SK-N-SH (cell line): ENCODE data around the gene PPP1R37. TPM values are rescaled to one million over a fixed set of nuclear protein-coding genes. Genes with fewer than 3 reads are reported as not detected.

ENCODE experiments used
- CTCF ChIA-PET: fragments of 300-600, 350-600 bp; formaldehyde crosslinking; extraction: SDS; loops from one replicate; lab custom pipeline; 2021; lab: Yijun Ruan, JAX
- POLR2A ChIA-PET: fragments of 350-600 bp; sonication (Branson Sonifier 250); formaldehyde crosslinking; extraction: SDS; loops from one replicate; lab custom pipeline; 2020; ENCODE audit warnings: antibody characterized with exemption, inconsistent platforms; lab: Yijun Ruan, JAX
- DNase-seq: peaks from one replicate; pipeline ENCODE4 v3.0.0; 2012
- H2AFZ ChIP-seq: fragments of 200-600 bp; sonication (generic); 2 replicates; pipeline ENCODE4 v1.8.1; 2016; ENCODE audit warnings: antibody characterized with exemption, mild to moderate bottlenecking, low read depth
- H3F3A ChIP-seq: fragments of 200-600 bp; sonication (generic); replicated peaks from 2 replicates; pipeline ENCODE3; 2016; ENCODE audit warnings: antibody characterized with exemption, mild to moderate bottlenecking; ENCODE audit not compliant: insufficient read depth
- H3K27ac ChIP-seq, 2 experiments: fragments of 200-500 bp in 1 of 2; fragments of 200-600 bp in 1 of 2; sonication (Bioruptor generic) in 1 of 2; sonication (generic), shearing (Covaris generic) in 1 of 2; 2 replicates each; pipeline versions ENCODE4 v1.5.1 to v1.6.1; 2014 to 2016; ENCODE audit warnings: low read depth in 2 of 2, inconsistent platforms in 1 of 2, low read length in 1 of 2, mild to moderate bottlenecking in 1 of 2, mixed read lengths in 1 of 2
- H3K27me3 ChIP-seq: fragments of 200-600 bp; sonication (generic), shearing (Covaris generic); 2 replicates; pipeline ENCODE4 v1.6.1; 2016; ENCODE audit warnings: mixed run types; ENCODE audit not compliant: insufficient read depth
- H3K36me3 ChIP-seq, 2 experiments: fragments of 200-500 bp in 1 of 2; fragments of 200-600 bp in 1 of 2; sonication (Bioruptor generic) in 1 of 2; sonication (generic) in 1 of 2; replicated peaks in 1 of 2; 2 replicates each; pipeline versions ENCODE3 to v1.5.1; 2014 to 2016; ENCODE audit warnings: low read length in 1 of 2, mild to moderate bottlenecking in 1 of 2; ENCODE audit not compliant: insufficient read depth in 2 of 2, control insufficient read depth in 1 of 2
- H3K4me1 ChIP-seq, 2 experiments: fragments of 200-500 bp in 1 of 2; fragments of 200-600 bp in 1 of 2; sonication (Bioruptor generic) in 1 of 2; sonication (generic), shearing (Covaris generic) in 1 of 2; 2 replicates each; pipeline versions ENCODE4 v1.5.1 to v1.6.1; 2014 to 2016; ENCODE audit warnings: low read depth in 1 of 2, low read length in 1 of 2, mixed run types in 1 of 2; ENCODE audit not compliant: insufficient read depth in 2 of 2, control insufficient read depth in 1 of 2
- H3K4me2 ChIP-seq: fragments of 200-600 bp; sonication (generic), shearing (Covaris generic); 2 replicates; pipeline ENCODE4 v1.6.1; 2017; ENCODE audit warnings: mixed run types
- H3K4me3 ChIP-seq, 2 experiments: fragments of 200-500 bp in 1 of 2; fragments of 200-600 bp in 1 of 2; sonication (Bioruptor generic) in 1 of 2; sonication (generic), shearing (Covaris generic) in 1 of 2; 2 replicates each; pipeline versions ENCODE4 v1.5.1 to v1.8.1; 2014 to 2016; ENCODE audit warnings: low read depth in 2 of 2, inconsistent platforms in 1 of 2, low read length in 1 of 2, mild to moderate bottlenecking in 1 of 2, mixed read lengths in 1 of 2, moderate library complexity in 1 of 2
- H3K79me2 ChIP-seq: fragments of 200-600 bp; sonication (generic); 2 replicates; pipeline ENCODE4 v1.8.1; 2017; ENCODE audit warnings: mild to moderate bottlenecking; ENCODE audit not compliant: insufficient read depth
- H3K9ac ChIP-seq: fragments of 200-600 bp; sonication (generic); 2 replicates; pipeline ENCODE4 v1.6.1; 2017; ENCODE audit warnings: mixed run types
- H3K9me2 ChIP-seq: fragments of 200-600 bp; sonication (generic); 2 replicates; pipeline ENCODE4 v1.6.1; 2017; ENCODE audit warnings: mixed run types
- H3K9me3 ChIP-seq: fragments of 200-600 bp; sonication (generic); 2 replicates; pipeline ENCODE4 v1.6.1; 2017; ENCODE audit warnings: mixed run types, mild to moderate bottlenecking, moderate library complexity
- H4K20me1 ChIP-seq: fragments of 200-600 bp; sonication (generic); 2 replicates; pipeline ENCODE4 v1.6.1; 2017; ENCODE audit warnings: mild to moderate bottlenecking, mixed run types; ENCODE audit not compliant: insufficient read depth
- CTCF ChIP-seq: fragments of 200-600 bp; sonication (generic); IDR thresholded peaks from 2 replicates; pipeline ENCODE4 v1.6.1; 2017; ENCODE audit warnings: antibody characterized with exemption, mild to moderate bottlenecking, moderate library complexity
- EP300 ChIP-seq, 2 experiments: IDR thresholded peaks; 2 replicates each; pipeline versions ENCODE4 v1.4.0 to v1.6.1; 2012; ENCODE audit warnings: borderline replicate concordance in 1 of 2, low read depth in 1 of 2, low read length in 1 of 2
- FOXJ3 ChIP-seq: sonication (generic); formaldehyde crosslinking; IDR thresholded peaks from 2 replicates; pipeline ENCODE4 v1.5.1; 2020; ENCODE audit warnings: mild to moderate bottlenecking, missing genetic modification reagents
- FOXM1 ChIP-seq: IDR thresholded peaks from 2 replicates; pipeline ENCODE4 v1.4.0; 2012; ENCODE audit warnings: low read depth, mild to moderate bottlenecking
- GABPA ChIP-seq: IDR thresholded peaks from 2 replicates; pipeline ENCODE4 v1.4.0; 2012; ENCODE audit warnings: low read depth, mild to moderate bottlenecking
- IRF3 ChIP-seq: fragments of 150-350 bp; IDR thresholded peaks from 2 replicates; pipeline ENCODE4 v1.6.1; 2016; ENCODE audit warnings: mild to moderate bottlenecking, low read depth, low read length
- MEF2A ChIP-seq: IDR thresholded peaks from 2 replicates; pipeline ENCODE4 v1.4.0; 2012; ENCODE audit warnings: low read depth, borderline replicate concordance
- POLR2AphosphoS5 ChIP-seq: IDR thresholded peaks from 2 replicates; pipeline ENCODE4 v1.6.1; 2012; ENCODE audit warnings: low read depth, low read length
- RFX5 ChIP-seq: IDR thresholded peaks from 2 replicates; pipeline ENCODE4 v1.6.1; 2012; ENCODE audit warnings: mild to moderate bottlenecking, improper control_type of control experiment, low read length
- TEAD4 ChIP-seq: IDR thresholded peaks from 2 replicates; pipeline ENCODE4 v1.4.0; 2012; ENCODE audit warnings: mild to moderate bottlenecking, borderline replicate concordance; ENCODE audit not compliant: insufficient read depth
- USF1 ChIP-seq: IDR thresholded peaks from 2 replicates; pipeline ENCODE4 v1.4.0; 2012; ENCODE audit warnings: low read depth, borderline replicate concordance
- ZBTB33 ChIP-seq: IDR thresholded peaks from 2 replicates; pipeline ENCODE4 v1.4.0; 2012; ENCODE audit warnings: low read depth, borderline replicate concordance
- WGBS: methylation state at CpG from one replicate; pipeline ENCODE4 v1.1.6; 2017; ENCODE audit warnings: low lambda C conversion rate; 5-methylcytosine and 5-hydroxymethylcytosine counted together
- polyA plus RNA-seq, 3 experiments: library from polyadenylated mRNA; depleted of rRNA; stranded (reverse); fragments of >200 nt; gene quantifications; 2 replicates each; pipeline ENCODE4 v1.2.3, GENCODE V29; 2012

PPP1R37 gene
- polyA plus RNA-seq, 1 of the 3 experiments (the other 2 are of a cell fraction) = 24.4 TPM

GRCh38 chr19:45070214-45070613, 22.8 kb upstream of the PPP1R37 start:
- ChIA-PET POLR2A (no interaction called here), CTCF (interaction anchor here (5.5 kb wide), 1 partner anchor 11 kb away, joined by 43 read pairs; no protein-coding TSS in a partner anchor)
- no peaks in the 10 kb centered on the region for H3K9me3 ChIP-seq
- no peak overlapping the region for H3K4me2 ChIP-seq
- H3K4me1 ChIP-seq = no peaks in the 10 kb centered on the region
- H3K36me3 ChIP-seq = peaks cover 4 to 39% of the 10 kb centered on the region in 2 experiments
- no peak overlapping the region for H2AFZ ChIP-seq
- no peaks in the 10 kb centered on the region for H4K20me1 ChIP-seq
- no peak overlapping the region for H3K27ac ChIP-seq
- 97% methylated on average over 5 of the region's 6 CpGs for WGBS
- H3K79me2 ChIP-seq = no peaks in the 10 kb centered on the region
- peaks cover 4% of the 10 kb centered on the region for H3F3A ChIP-seq
- H3K9me2 ChIP-seq = no peaks in the 10 kb centered on the region
- no peak overlapping the region for H3K9ac ChIP-seq
- DNase-seq = no peak
- no peaks in the 10 kb centered on the region for H3K27me3 ChIP-seq
- H3K4me3 ChIP-seq = no peak overlapping the region
- TF ChIP-seq FOXM1 (no peak), IRF3 (no peak), TEAD4 (no peak), CTCF (no peak), USF1 (no peak), EP300 (IDR thresholded peaks at IDR 0.05; ENCODE audit: borderline replicate concordance in 1 of 2, low read depth in 1 of 2, low read length in 1 of 2) (no peak), POLR2AphosphoS5 (no peak), MEF2A (no peak), FOXJ3 (CRISPR knock-in tag) (no peak), RFX5 (no peak), GABPA (no peak), ZBTB33 (no peak)
- TF ChIP-seq, all 33 proteins: peak for 0
